ENCODE data around the gene SLC7A6OS.

GRCh38 chr16:68350813-68351350 lies 40.1 kb upstream of the SLC7A6OS start:
- TF ChIP-seq, protein P1, sequence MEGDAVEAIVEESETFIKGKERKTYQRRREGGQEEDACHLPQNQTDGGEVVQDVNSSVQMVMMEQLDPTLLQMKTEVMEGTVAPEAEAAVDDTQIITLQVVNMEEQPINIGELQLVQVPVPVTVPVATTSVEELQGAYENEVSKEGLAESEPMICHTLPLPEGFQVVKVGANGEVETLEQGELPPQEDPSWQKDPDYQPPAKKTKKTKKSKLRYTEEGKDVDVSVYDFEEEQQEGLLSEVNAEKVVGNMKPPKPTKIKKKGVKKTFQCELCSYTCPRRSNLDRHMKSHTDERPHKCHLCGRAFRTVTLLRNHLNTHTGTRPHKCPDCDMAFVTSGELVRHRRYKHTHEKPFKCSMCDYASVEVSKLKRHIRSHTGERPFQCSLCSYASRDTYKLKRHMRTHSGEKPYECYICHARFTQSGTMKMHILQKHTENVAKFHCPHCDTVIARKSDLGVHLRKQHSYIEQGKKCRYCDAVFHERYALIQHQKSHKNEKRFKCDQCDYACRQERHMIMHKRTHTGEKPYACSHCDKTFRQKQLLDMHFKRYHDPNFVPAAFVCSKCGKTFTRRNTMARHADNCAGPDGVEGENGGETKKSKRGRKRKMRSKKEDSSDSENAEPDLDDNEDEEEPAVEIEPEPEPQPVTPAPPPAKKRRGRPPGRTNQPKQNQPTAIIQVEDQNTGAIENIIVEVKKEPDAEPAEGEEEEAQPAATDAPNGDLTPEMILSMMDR (conservative IDR thresholded peaks at IDR 0.05; ENCODE audit: low read depth in 2 of 2) = no peak
- TF ChIP-seq EZH2phosphoT487 (IDR thresholded peaks at IDR 0.05; ENCODE audit: unreplicated experiment) (no peak), POLR2AphosphoS5 (IDR thresholded peaks at IDR 0.05; ENCODE audit: low read depth) (no peak), EZH2 (IDR thresholded peaks at IDR 0.05; ENCODE audit: low read depth, unreplicated experiment) (no peak), JUNB (IDR thresholded peaks at IDR 0.05; ENCODE audit: unreplicated experiment) (no peak), CREB1 (CRISPR knock-in tag; IDR thresholded peaks at IDR 0.05; ENCODE audit: low read depth) (no peak), ETS1 (IDR thresholded peaks at IDR 0.05) (no peak), ZNF114 (CRISPR knock-in tag; IDR thresholded peaks at IDR 0.05) (no peak), NANOG (IDR thresholded peaks at IDR 0.05; ENCODE audit: borderline replicate concordance) (no peak), ZNF331 (CRISPR knock-in tag; IDR thresholded peaks at IDR 0.05; ENCODE audit: low read depth) (no peak), STAT1 (IDR thresholded peaks at IDR 0.05; ENCODE audit: unreplicated experiment) (no peak), ZNF462 (CRISPR knock-in tag; IDR thresholded peaks at IDR 0.05) (no peak)
- TF ChIP-seq, protein P2, sequence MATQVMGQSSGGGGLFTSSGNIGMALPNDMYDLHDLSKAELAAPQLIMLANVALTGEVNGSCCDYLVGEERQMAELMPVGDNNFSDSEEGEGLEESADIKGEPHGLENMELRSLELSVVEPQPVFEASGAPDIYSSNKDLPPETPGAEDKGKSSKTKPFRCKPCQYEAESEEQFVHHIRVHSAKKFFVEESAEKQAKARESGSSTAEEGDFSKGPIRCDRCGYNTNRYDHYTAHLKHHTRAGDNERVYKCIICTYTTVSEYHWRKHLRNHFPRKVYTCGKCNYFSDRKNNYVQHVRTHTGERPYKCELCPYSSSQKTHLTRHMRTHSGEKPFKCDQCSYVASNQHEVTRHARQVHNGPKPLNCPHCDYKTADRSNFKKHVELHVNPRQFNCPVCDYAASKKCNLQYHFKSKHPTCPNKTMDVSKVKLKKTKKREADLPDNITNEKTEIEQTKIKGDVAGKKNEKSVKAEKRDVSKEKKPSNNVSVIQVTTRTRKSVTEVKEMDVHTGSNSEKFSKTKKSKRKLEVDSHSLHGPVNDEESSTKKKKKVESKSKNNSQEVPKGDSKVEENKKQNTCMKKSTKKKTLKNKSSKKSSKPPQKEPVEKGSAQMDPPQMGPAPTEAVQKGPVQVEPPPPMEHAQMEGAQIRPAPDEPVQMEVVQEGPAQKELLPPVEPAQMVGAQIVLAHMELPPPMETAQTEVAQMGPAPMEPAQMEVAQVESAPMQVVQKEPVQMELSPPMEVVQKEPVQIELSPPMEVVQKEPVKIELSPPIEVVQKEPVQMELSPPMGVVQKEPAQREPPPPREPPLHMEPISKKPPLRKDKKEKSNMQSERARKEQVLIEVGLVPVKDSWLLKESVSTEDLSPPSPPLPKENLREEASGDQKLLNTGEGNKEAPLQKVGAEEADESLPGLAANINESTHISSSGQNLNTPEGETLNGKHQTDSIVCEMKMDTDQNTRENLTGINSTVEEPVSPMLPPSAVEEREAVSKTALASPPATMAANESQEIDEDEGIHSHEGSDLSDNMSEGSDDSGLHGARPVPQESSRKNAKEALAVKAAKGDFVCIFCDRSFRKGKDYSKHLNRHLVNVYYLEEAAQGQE (IDR thresholded peaks at IDR 0.05; ENCODE audit: unreplicated experiment) = no peak
